Endothelial cell of umbilical vein (primary cell): ENCODE data around the gene LPP. TPM values are rescaled to one million over a fixed set of nuclear protein-coding genes. Genes with fewer than 3 reads are reported as not detected.

ENCODE experiments used
- BruUV-seq: library from RNA; stranded (reverse); fragments of 400-500 nt; replicated peaks from 2 replicates; lab custom pipeline; 2021; lab: Mats Ljungman, UMichigan
- CTCF ChIA-PET: fragments of 300-600, 350-600 bp; sonication (Branson Sonifier 250); formaldehyde crosslinking; loops from one replicate; lab custom pipeline; 2021; ENCODE audit warnings: antibody characterized with exemption, inconsistent platforms; lab: Charles Lee
- POLR2A ChIA-PET: fragments of 300-600, 350-600 bp; sonication (Branson Sonifier 250); formaldehyde crosslinking; loops from one replicate; lab custom pipeline; 2021; ENCODE audit warnings: antibody characterized with exemption, inconsistent platforms; lab: Charles Lee
- DNase-seq: peaks from one replicate; pipeline ENCODE4 v3.0.0-alpha.2; 2011; ENCODE audit warnings: low read depth, low spot score
- FAIRE-seq: peaks from 2 replicates; lab custom pipeline; 2011; peaks lifted over from hg19 to GRCh38; lab: Jason Lieb, UNC
- H2AFZ ChIP-seq: 2 replicates; pipeline ENCODE4 v1.6.0; 2012; ENCODE audit warnings: low read depth, low read length, control low read depth, inconsistent platforms
- H3K27ac ChIP-seq: 2 replicates; pipeline ENCODE4 v1.5.1; 2011; ENCODE audit warnings: low read depth, mild to moderate bottlenecking, control low read depth, low read length, moderate library complexity; ENCODE audit not compliant: insufficient read depth
- H3K27me3 ChIP-seq, 2 experiments: 2 replicates each; pipeline versions ENCODE4 v1.6.0 to v1.6.1; 2011; ENCODE audit warnings: low read length in 2 of 2, mixed read lengths in 1 of 2; ENCODE audit not compliant: control insufficient read depth in 2 of 2, insufficient read depth in 2 of 2
- H3K36me3 ChIP-seq, 2 experiments: 2 replicates in 1 of 2; 3 replicates in 1 of 2; pipeline ENCODE4 v1.5.1; 2011; ENCODE audit warnings: low read length in 2 of 2, mild to moderate bottlenecking in 1 of 2, moderate library complexity in 1 of 2; ENCODE audit not compliant: control insufficient read depth in 2 of 2, insufficient read depth in 2 of 2; ENCODE audit errors: extremely low read depth in 1 of 2
- H3K4me1 ChIP-seq: 3 replicates; pipeline ENCODE4 v1.5.1; 2011; ENCODE audit warnings: mild to moderate bottlenecking, low read length; ENCODE audit not compliant: control insufficient read depth, insufficient read depth; ENCODE audit errors: extremely low read depth
- H3K4me2 ChIP-seq: 2 replicates; pipeline ENCODE4 v1.6.1; 2011; ENCODE audit warnings: low read length, control low read depth, mixed read lengths; ENCODE audit not compliant: insufficient read depth
- H3K4me3 ChIP-seq, 3 experiments: fragments of 200-600 bp in 1 of 3; sonication (generic), shearing (Covaris generic) in 1 of 3; replicated peaks in 1 of 3; 2 replicates each; pipeline ENCODE4 v1.5.1; 2011 to 2016; ENCODE audit warnings: control low read depth in 3 of 3, low read length in 3 of 3, mild to moderate bottlenecking in 2 of 3, inconsistent platforms in 1 of 3, low read depth in 1 of 3, moderate library complexity in 1 of 3; ENCODE audit not compliant: insufficient read depth in 1 of 3
- H3K79me2 ChIP-seq: 2 replicates; pipeline ENCODE4 v1.6.0; 2012; ENCODE audit warnings: low read length, inconsistent platforms; ENCODE audit not compliant: control insufficient read depth, insufficient read depth
- H3K9ac ChIP-seq: replicated peaks from 2 replicates; pipeline ENCODE3; 2011; ENCODE audit warnings: low read length, control low read depth; ENCODE audit not compliant: insufficient read depth; ENCODE audit errors: extremely low read depth
- H3K9me1 ChIP-seq: replicated peaks from 3 replicates; pipeline ENCODE4 v1.6.0; 2011; ENCODE audit warnings: mild to moderate bottlenecking, low read length; ENCODE audit not compliant: control insufficient read depth, insufficient read depth; ENCODE audit errors: extremely low read depth
- H3K9me3 ChIP-seq: replicated peaks from 2 replicates; pipeline ENCODE4 v1.5.1; 2012; ENCODE audit warnings: low read length, inconsistent platforms; ENCODE audit not compliant: control insufficient read depth, insufficient read depth
- H4K20me1 ChIP-seq: replicated peaks from 2 replicates; pipeline ENCODE3; 2011; ENCODE audit warnings: mild to moderate bottlenecking, low read length; ENCODE audit not compliant: control insufficient read depth, insufficient read depth; ENCODE audit errors: extremely low read depth
- EZH2 ChIP-seq: IDR thresholded peaks from 2 replicates; pipeline ENCODE4 v1.6.1; 2012; ENCODE audit warnings: borderline replicate concordance, low read depth, mild to moderate bottlenecking, moderate library complexity, low read length, inconsistent platforms; ENCODE audit not compliant: severe bottlenecking
- FOS ChIP-seq: IDR thresholded peaks from 2 replicates; pipeline ENCODE4 v1.6.1; 2011; ENCODE audit warnings: mild to moderate bottlenecking, low read length, moderate library complexity, borderline replicate concordance; ENCODE audit not compliant: insufficient read depth
- GATA2 ChIP-seq: IDR thresholded peaks from 2 replicates; pipeline ENCODE4 v1.7.0; 2011; ENCODE audit warnings: low read depth, mild to moderate bottlenecking, moderate library complexity, mixed read lengths, low read length; ENCODE audit not compliant: insufficient read length, insufficient read depth
- JUN ChIP-seq: IDR thresholded peaks from 2 replicates; pipeline ENCODE4 v1.6.1; 2011; ENCODE audit warnings: borderline replicate concordance, low read depth; ENCODE audit not compliant: insufficient read length, insufficient read depth
- MYC ChIP-seq: IDR thresholded peaks from one replicate; pipeline ENCODE4 v1.6.1; 2011; ENCODE audit warnings: mild to moderate bottlenecking, low read depth, low read length
- POLR2A ChIP-seq: IDR thresholded peaks from 2 replicates; pipeline ENCODE4 v1.6.1; 2012; ENCODE audit warnings: low read depth, mild to moderate bottlenecking, control low read depth, low read length
- POLR2AphosphoS5 ChIP-seq: IDR thresholded peaks from 2 replicates; pipeline ENCODE4 v1.6.1; 2012; ENCODE audit warnings: low read depth, mild to moderate bottlenecking, control low read depth, low read length, moderate library complexity; ENCODE audit not compliant: insufficient read depth
- dilution Hi-C: fragments of 300-500 bp; cut with MboI; formaldehyde crosslinking; loops from one replicate; pipeline ENCODE4 v1.15.0; 2019; ENCODE audit warnings: low sequenced_read_pairs; ENCODE audit not compliant: extremely low pct_ligation_motif_present
- intact Hi-C: fragments of 100-400 bp; cut with micrococcal nuclease; formaldehyde crosslinking; loops from one replicate; pipeline ENCODE4 v1.10.0; 2022
- polyA plus RNA-seq, 4 experiments: library from polyadenylated mRNA; depleted of rRNA in 3 of 4; stranded (reverse) in 3 of 4; unstranded in 1 of 4; fragments of >200 nt; gene quantifications; 2 replicates each; pipeline versions ENCODE4 v1.2.1 to v1.2.3, GENCODE V29; 2011 to 2012; ENCODE audit warnings: missing spikeins in 1 of 4
- total RNA-seq: library from RNA; stranded (reverse); gene quantifications from 2 replicates; pipeline ENCODE4 v1.2.3, GENCODE V29; 2021
- TF ChIP-seq, protein P1 (sequence below), 2 donors: IDR thresholded peaks; 1 replicate in 1 of 2; 2 replicates in 1 of 2; pipeline ENCODE4 v1.5.1; 2011; ENCODE audit warnings: low read length in 2 of 2, mild to moderate bottlenecking in 2 of 2, moderate library complexity in 2 of 2, control low read depth in 1 of 2, inconsistent platforms in 1 of 2, low read depth in 1 of 2; ENCODE audit not compliant: insufficient read depth in 1 of 2; ENCODE audit errors: extremely low read depth in 1 of 2
- TF ChIP-seq, protein P2 (sequence below): IDR thresholded peaks from 2 replicates; pipeline ENCODE4 v1.6.1; 2011; ENCODE audit not compliant: insufficient read depth, insufficient read length

Gene LPP
- total and polyA plus RNA-seq, 2 donors (not counting 3 experiments of a cell fraction or from before 2014, with no cell fraction given): 16.9 to 153 TPM

- CTCF ChIA-PET: interaction anchor here (1.5 kb wide), 1 partner anchor 27 kb away, joined by 3 read pairs; no protein-coding TSS in a partner anchor
- Histone ChIP-seq H3K9me1 (no peaks in the 10 kb centered on the region), H3K79me2 (peaks cover 19% of the 10 kb centered on the region), H3K9ac (no peak overlapping the region), H3K27me3 (no peaks in the 10 kb centered on the region), H4K20me1 (no peaks in the 10 kb centered on the region), H3K27ac (no peak overlapping the region), H3K36me3 (no peaks in the 10 kb centered on the region), H3K9me3 (no peaks in the 10 kb centered on the region), H3K4me3 (no peak overlapping the region), H3K4me1 (no peaks in the 10 kb centered on the region), H2AFZ (no peak overlapping the region), H3K4me2 (no peak overlapping the region)
- dilution Hi-C loops: no loop called here
- TF ChIP-seq POLR2AphosphoS5 (no peak), POLR2A (no peak), EZH2 (no peak), MYC (no peak), GATA2 (no peak), FOS (no peak), JUN (no peak)
- TF ChIP-seq, protein P1, sequence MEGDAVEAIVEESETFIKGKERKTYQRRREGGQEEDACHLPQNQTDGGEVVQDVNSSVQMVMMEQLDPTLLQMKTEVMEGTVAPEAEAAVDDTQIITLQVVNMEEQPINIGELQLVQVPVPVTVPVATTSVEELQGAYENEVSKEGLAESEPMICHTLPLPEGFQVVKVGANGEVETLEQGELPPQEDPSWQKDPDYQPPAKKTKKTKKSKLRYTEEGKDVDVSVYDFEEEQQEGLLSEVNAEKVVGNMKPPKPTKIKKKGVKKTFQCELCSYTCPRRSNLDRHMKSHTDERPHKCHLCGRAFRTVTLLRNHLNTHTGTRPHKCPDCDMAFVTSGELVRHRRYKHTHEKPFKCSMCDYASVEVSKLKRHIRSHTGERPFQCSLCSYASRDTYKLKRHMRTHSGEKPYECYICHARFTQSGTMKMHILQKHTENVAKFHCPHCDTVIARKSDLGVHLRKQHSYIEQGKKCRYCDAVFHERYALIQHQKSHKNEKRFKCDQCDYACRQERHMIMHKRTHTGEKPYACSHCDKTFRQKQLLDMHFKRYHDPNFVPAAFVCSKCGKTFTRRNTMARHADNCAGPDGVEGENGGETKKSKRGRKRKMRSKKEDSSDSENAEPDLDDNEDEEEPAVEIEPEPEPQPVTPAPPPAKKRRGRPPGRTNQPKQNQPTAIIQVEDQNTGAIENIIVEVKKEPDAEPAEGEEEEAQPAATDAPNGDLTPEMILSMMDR (IDR thresholded peaks at IDR 0.05; ENCODE audit: extremely low read depth in 1 of 2, insufficient read depth in 1 of 2, low read depth in 1 of 2, low read length in 2 of 2): no peak
- TF ChIP-seq, protein P2, sequence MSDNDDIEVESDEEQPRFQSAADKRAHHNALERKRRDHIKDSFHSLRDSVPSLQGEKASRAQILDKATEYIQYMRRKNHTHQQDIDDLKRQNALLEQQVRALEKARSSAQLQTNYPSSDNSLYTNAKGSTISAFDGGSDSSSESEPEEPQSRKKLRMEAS: no peak
- intact Hi-C loops: no loop called here
- POLR2A ChIA-PET: no interaction called here
- no TSS peak for BruUV-seq
- DNase-seq (no peak), FAIRE-seq (no peak)
Observed at GRCh38 chr3:188335656-188336055, 181.7 kb downstream of the LPP start.
